ENCODE measurements around the gene PLAAT3.
"Not testable (repeated sequence)": the region's sequence is repeated elsewhere in the genome, so short reads cannot be mapped to it uniquely, and the experiment has no call there.

The PLAAT3 gene

DNA sequence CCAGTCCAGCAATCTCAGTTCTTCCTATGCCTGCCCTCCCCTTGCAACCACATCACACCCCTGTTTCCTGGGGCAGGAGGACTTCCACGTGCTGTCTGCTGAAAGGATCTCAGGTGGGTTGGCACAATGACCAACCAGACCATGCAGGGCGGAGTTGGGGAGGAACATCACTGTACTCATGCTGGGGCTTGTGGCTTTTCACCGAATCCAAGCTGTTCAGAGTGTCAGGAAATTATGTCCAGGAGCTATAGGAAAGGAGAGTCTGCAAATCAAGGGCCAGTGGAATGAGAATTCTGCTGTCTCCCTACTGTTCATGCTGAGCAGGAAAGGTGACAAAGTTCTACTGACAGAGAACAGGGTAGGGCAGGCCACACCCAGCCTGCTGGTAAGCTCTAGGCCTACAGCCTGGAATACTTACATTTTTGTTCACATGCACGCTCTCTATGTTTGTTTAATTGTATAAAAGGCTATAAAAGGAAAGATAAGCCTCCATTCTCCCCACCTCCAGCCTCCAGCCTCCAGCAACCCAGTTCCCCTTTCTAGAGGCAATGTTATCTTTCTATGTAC lies 49.4 kb downstream of the PLAAT3 start:
- no peak for DNase-seq

DNA sequence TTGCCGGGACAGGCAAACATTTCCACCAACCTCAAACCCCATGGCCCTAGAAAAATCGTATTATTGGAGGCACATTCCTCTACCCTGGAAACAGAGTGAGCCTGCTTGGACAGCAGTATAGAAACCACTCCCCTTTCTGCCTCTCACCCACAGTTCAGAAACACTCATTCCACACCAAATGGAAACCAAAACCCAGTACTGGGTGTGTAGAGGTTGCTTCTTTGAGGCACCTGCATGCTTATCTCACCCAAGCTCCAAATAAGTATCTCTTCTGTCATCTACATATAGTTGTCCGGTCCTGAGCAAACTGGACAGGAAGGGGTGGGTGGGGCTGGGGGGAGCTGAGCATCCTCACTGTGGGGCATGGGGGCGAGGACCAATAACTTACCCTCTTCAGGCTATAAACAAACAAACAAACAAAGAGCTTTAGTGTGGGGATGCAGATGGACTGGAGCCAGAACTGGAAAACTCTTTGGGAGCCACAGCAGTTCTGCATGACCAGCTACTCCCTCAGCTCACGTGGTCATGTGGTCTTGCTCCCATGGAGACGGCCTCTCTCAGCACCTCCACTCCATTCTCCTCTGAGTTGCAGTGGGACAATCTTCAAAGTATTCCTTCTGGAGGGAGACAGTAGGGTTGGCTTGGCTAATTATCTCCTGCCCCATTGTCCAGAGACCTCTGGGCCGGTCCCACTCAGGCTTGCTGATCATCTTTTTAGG lies 50.0 kb downstream of the PLAAT3 start:
- no peak for DNase-seq

DNA sequence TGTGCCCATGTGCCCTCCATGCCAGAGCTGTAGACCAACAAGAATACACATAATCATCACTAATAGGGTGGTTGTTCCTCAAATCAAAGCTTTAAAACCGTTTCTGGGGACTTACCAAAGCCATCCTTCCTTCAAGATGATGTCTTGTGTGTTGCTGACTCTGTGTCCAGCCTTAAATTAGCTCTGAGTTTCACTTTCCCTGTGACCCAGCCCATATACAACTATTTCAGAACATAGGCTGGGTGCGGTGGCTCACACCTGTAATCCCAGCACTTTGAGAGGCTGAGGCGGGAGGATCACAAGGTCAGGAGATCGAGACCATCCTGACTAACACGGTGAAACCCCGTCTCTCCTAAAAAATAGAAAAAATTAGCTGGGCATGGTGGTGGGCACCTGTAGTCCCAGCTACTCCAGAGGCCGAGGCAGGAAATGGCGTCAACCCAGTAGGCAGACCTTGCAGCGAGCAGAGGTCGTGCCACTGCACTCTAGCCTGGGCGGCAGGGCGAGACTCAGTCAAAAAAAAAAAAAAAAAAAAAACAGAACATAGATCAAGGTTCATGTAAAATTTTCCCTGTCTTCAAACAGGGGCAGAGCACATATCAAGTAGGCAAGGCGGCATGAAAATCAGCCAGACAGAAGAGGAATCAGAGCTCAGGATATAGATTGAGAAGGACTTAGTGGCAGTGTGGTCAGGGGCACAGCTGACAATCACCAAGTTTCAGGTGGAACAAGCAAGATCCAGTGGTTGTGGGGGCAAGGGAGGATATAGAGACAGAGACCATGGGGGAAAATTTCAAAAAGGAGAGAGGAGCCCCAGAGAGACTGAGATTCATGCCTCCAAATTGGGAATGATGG lies 50.8 kb downstream of the PLAAT3 start, which contains the start of gene PLAAT2:
Gene PLAAT2, minus strand, starts transcription at position 179 of the 855 bp plus-strand sequence. Its CDS starts 55 bp downstream, at position 124.
- DNase-seq = no peak

DNA sequence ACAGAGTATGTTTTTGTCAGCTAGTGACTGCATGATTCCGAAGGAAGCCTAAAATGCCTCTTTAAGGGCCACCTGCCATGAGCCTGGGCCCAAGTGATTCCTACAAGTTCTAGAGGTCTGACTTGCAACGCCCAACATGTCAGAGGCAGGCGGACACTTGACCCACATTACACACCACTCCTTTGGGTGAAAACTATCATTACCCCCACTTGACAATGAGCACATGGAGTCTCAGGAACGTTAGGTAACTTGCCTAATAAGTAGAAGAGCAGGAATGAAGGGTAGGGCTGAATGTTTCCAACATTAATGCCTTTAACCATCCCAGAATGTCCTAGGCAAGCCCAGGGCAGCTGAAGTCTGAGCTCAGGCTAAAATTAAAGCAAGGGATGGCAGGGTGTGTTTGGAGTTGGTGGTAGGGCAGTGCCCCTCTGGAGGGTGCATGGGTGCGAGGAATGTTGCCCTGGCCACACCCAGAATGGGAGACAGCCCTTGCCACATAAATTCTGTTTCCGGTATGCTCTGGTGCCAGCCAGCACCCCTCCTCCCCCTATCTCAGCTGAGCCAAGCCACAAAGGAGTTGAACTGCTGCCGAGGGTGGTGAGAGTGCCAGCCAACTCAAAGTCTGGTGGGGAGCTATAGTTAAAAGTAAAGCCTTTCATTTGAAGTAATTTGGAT lies 53.6 kb downstream of the PLAAT3 start:
- no peak for DNase-seq

DNA sequence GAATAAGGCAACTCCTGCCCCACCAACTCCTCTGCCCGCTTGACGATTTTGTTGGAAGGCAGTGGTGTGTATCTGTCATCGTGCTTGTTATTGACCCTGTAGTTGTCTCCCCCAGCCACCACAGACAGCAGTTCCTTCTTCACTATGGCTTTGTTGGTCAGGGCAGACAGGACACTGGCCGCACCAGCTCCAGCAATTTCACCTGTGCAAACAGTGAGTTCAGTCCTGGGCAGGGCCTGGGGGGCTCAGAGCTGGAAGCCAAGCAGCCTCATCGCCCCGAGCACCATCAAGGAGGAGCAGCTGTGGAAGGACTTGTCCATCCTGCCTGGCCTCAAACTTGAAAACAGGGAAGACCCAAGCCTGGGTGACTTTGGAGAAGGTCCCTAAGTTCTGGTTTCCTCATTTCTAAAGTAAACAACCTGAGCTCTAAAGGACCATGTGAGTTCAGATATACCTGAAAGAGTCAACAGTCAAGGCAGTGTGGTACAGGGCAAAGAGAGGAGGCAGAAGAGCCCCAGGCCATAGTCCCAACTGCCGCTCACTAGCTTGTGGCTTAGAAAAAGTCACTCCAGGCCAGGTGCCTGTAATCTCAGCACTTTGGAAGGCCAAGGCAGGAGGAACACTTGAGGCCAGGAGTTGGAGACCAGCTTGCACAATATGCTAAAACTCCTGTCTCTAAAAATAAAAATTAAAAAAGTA lies 55.6 kb downstream of the PLAAT3 start:
- DNase-seq = no peak

DNA sequence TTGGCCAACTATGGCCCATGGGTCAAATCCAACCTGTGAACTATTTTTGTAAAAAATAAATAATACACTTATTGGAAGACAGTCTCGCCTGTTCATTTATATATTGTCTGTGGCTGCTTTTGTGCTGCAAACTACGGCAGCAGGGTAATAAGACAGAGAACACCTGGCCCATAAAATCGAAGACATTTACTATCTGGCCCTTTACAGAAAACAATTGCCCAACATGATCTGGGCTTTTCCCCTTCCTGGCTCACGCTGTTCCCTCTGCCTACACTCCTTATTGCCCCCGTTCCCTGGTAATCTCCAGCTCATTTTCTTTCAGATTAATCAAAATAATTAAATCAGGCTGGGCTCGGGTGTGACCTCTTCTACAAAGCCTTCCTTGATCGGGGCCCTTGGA lies 56.7 kb downstream of the PLAAT3 start:
- no peak for DNase-seq

DNA sequence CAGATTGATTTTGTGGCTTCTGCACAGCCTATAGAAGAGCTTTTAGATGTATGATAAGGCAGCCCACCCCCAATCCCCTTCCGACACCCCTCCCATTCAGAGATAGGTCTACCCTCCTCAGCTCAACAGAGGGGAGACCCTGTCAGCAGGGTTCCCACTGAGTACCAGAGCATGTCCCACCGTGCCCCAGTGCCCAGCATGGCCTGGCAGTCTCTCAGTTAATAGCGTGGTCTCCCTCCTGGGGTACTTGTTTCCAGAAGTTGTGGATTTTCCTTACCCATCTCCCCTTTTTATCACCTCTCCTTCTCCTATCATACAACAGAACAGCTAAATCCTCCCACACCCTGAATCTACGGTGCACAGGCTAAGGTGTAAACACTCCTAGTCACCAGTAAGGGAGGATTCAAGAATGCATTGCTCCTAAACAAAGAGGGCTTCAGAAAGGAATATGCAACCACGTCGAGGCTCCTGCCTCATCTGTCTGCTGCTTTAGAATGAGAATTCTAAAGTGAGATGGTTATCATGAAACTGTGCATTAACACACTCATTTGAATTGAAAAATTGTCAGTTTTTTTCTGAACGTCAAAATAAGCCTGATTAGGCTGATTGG lies 57.7 kb downstream of the PLAAT3 start:
- no peak for DNase-seq

DNA sequence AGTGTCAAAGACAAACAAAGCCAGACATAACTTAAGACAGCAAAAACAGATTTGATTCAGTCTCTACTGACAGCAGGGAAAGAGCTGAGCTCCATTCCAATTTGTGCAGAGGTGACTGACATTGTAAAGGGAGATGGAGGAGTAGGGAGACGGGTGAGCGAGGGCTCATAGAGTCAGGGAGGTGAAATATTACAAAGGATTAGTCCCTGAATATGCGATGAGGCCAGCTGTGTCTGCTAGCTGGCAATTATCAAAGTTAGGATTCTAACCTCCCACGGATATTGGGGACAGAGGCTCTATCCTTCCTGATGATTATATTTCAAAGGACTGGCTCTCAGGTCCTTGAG lies 59.4 kb downstream of the PLAAT3 start:
- DNase-seq = no peak

DNA sequence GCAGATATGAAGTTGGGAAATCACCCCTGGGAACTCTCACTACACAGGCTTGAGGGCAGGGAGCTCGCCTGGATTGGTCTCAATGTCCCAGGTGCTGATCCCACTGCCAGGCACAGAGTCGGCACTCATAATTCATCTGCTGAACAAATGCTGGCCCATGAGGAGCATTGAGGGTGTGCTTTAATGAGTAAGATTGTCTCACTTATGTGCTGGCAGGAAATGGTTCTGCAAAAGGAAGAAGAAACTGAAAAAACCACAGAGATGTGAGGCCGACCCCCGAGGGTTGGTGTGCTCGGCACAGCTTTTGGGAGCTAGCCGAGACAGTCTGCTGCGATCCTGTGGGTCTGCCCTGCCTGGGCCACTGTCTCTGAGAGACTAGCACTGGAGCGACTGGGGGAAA lies 60.5 kb downstream of the PLAAT3 start:
- no peak for DNase-seq

DNA sequence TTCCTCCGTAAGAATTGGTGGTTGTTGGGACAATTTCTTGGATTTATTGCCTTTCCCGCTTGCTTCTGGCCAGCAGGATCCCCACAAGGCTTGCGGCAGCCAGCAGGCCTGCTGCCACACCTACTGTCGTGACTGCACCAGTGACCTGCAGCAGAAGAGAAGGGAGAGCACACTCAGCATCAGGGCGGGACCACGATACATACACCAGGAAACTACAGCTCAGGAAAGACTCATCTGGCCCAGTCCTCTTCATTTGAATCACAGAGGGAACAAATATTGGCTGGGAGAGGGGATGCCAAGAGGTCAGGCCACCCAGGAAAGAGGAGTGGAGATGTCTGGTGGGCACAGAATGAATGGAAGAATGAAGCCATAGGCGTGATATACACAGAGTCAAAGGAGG lies 61.3 kb downstream of the PLAAT3 start:
- no peak for DNase-seq

DNA sequence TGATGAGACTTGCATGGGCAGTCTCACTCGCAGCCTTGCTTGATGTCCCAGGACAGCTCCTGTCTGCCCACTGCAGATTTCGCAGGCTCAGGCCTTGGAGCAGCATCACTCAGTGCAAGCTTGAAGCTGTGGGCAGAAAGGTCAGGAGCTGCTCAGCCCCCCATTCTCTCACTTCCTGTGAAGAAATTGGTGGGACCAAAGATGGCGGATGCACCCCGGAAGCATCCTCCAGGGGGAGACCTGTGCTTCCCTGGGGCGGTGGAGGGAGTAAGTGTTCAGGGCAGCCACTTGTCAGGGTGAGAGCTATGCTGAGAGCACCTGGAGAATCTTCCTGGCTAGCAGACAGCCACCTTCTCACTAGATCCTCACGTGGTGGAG lies 62.4 kb downstream of the PLAAT3 start:
- DNase-seq = no peak

DNA sequence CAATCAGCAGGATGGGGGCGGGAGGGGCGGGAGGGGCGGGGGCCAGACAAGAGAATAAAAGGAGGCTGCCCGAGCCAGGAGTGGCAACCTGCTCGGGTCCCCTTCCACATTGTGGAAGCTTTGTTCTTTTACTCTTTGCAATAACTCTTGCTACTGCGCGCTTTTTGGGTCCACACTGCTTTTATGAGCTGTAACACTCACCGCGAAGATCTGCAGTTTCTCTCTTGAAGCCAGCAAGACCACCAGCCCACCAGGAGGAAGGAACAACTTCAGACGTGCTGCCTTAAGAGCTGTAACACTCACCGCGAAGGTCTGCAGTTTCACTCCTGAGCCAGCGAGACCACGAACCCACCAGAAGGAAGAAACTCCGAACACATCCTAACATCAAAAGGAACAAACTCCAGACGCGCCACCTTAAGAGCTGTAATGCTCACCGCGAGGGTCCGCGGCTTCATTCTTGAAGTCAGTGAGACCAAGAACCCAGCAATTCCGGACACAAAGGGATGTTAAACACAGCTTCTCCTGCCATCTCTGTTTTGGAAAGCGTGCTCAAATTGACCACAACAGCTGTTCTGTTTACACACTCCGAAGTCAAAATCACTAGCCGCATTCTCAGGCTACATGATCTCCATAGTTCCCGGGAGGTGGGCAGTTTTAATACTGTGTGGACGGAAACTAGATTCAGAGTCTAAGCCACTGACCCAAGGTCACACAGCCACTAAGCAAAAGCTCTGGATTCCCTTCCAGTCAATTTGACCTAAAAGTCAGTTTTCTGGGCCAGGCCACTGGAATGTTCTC lies 62.9 kb downstream of the PLAAT3 start:
- DNase-seq = no peak

DNA sequence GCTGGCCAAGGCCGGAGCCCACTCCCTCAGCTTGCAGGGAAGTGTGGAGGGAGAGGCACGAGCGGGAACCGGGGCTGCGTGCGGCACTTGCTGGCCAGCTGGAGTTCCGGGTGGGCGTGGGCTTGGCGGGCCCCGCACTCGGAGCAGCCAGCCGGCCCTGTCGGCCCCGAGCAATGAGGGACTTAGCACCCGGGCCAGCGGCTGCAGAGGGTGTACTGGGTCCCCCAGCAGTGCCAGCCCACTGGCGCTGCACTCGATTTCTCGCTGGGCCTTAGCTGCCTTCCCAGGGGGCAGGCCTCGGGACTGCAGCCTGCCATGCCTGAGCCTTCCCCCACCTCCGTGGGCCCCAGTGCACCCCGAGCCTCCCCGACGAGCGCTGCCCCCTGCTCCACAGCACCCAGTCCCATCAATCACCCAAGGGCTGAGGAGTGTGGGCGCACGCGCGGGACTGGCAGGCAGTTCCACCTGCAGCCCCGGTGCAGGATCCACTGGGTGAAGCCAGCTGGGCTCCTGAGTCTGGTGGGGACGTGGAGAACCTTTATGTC lies 64.0 kb downstream of the PLAAT3 start:
- not testable (repeated sequence) for DNase-seq

DNA sequence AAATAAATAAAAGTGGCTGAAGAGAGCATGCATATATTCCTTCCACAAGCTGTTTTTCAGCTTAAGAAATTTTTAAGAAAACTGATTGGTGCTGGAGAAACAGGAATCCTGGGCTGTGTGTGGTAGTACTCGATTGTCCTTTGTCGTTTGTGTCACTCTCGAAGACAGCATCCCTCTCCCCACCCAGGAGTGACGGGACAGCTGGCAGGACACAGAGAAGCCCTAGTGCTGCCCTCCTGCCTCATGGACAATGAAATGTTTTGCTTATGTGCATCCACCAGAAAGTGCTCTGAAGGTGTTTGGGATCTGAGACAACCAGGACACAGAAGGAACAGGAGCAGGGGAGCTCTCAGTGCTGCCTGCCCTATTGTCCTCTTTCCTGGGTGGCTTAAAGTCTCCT lies 64.8 kb downstream of the PLAAT3 start:
- DNase-seq = no peak

DNA sequence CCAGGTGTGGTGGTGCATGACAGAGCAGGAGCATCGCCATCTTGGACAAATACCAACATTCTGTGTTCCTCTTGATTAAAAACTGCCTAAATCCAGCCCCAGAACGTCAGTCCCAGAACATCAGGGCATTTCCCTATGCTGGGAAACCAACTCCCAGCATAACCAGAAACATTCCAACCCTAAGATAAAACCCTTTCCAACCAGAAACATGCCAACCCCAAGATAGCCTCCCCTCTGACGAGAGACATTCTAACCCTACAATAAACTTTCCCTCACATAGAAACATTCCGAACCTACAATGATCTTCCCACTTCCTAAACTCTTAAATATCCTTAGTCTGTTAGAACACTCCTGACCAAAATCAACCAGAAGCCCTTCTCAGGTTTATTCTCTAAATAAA lies 66.1 kb downstream of the PLAAT3 start:
- no peak for DNase-seq

DNA sequence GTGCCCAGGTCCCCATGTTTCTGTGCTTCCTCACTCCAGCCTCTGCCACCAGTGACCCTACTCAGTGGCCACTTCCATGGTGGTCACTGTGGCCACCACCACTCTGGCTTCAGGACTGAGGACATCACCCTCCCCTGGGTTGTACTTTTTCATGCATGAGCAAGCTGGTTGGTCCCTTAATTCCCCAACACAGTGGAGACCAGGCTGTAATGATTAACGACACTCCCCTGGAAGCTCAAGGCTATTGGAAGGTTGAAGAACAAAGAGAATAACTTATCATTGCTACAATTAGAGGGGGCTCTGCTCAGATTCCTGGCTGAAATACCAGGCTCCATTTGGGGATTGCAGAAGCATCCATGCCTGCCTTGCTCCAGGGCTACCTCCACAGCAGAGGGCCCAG lies 67.2 kb downstream of the PLAAT3 start:
- no peak for DNase-seq

DNA sequence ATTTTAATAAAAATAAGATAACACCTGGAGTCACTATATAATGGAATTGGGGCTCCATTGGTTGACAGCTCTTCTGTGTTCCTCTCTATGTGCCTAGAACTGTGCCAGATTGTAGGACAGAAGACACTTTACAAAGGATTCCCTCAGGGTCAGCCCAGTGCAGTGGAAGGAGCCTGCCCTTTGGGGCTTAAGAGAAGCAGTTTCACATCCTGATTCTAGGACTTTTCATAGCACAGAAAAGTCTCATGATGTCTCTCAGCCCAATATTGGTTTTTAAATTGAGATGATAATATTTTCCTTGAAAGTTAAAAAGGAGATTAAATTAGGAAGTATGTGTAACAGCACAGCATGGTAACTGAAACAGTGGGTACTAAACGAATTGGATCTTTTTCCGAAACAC lies 70.5 kb downstream of the PLAAT3 start:
- no peak for DNase-seq

DNA sequence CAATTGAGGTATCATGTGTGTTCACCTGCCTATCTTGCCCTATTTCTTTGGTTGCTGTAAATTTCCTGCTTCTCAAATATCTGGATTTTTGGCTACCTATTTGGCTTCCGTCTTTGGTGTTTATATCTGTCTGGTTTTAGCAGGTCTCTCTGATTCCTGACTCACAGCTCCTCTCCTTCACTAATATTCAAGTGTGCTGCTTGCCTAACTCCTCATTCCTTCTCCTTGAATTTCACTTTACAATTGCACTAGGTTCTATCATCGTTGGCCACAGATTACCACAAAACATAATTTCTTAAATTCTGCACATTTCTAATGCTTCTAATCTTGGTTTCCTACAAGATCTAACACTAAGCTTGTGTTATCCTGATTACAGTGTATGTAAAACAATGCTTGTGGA lies 71.7 kb downstream of the PLAAT3 start:
- DNase-seq = not testable (repeated sequence)

DNA sequence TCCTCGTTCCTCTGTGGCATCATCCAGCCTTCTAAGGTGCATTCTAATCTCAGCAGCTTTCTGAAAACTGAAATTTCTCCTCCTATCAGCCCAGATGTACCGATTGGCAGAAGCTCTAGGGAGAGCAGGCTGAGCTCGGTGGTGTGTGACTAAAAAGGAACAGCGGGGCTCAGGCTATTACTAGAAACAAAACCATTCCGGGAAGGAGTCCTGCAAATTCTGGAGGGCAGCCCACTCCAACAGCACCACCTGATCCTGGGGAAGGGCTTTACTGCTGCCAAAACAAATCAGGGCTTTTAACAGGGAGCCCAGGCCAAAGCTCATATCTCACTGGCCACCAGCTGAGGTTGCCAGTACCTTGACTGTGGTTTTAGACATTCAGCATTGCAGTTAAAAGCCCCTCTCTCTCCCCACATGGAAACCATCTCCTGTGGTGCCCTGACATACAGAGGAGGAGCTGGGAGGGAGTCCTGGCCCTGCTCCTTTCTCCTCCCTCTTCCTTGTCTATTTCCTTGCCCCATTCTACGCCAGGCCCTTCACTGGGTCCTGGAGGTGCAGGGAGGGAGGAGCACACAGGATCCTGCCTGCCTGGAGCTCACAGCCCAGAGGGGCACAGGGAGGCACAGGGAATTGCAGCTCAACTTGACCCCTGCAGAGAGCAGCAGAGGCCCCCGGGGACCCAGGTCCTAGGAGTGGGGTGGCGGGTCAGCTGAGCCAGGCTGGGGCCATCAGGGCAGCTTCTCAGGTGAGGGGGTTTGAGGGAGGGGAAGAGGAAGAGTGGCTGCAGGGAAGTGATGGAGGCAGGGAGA lies 76.7 kb downstream of the PLAAT3 start:
- no peak for DNase-seq

DNA sequence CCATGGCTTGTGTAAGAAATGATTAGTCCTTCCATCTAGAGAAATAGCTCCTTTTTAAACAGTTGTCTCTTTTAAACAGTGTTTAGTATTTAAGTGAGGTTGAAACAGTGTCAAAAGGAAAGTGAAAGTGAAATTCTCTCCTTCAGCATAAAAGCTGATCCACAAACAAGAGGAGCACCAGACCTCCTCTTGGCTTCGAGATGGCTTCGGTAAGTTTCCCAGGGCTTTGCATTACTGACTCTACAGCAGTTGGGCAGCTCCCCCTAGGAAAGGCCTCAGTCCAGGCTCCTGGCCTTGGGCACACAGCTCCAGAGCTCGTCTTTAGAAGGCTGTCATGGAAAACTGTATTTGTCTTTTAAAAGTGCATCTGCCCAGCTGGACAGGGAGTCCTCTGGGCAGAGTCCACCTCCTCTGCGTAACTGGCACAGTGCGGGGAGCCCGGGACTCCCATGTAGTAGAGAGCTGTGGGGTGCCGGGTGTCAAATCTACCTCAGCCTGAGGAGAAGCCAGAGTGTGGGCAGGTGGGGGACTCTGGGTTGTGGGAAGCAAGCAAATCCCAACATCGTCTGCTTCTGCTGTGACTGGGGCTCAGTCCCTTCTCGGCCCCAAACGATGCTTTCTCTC lies 77.5 kb downstream of the PLAAT3 start, which contains the start of gene PLAAT4:
Gene PLAAT4, plus strand, starts transcription at position 140 of the 624 bp plus-strand sequence. Its CDS starts 61 bp downstream, at position 201.
- no peak for DNase-seq
